HG03460 (cell line): ENCODE measurements around the gene DLX2.
"Not testable (repeated sequence)": the region's sequence is repeated elsewhere in the genome, so short reads cannot be mapped to it uniquely, and the experiment has no call there.

Source experiments
- ATAC-seq: cut with Tn5 transposase; IDR thresholded peaks from one replicate; pipeline ENCODE4 v1.9.1; 2021; ENCODE audit not compliant: unreplicated experiment

Gene DLX2

GRCh38 chr2:172083628-172084394 lies 18.9 kb downstream of the DLX2 start:
- ATAC-seq: no peak

DNA sequence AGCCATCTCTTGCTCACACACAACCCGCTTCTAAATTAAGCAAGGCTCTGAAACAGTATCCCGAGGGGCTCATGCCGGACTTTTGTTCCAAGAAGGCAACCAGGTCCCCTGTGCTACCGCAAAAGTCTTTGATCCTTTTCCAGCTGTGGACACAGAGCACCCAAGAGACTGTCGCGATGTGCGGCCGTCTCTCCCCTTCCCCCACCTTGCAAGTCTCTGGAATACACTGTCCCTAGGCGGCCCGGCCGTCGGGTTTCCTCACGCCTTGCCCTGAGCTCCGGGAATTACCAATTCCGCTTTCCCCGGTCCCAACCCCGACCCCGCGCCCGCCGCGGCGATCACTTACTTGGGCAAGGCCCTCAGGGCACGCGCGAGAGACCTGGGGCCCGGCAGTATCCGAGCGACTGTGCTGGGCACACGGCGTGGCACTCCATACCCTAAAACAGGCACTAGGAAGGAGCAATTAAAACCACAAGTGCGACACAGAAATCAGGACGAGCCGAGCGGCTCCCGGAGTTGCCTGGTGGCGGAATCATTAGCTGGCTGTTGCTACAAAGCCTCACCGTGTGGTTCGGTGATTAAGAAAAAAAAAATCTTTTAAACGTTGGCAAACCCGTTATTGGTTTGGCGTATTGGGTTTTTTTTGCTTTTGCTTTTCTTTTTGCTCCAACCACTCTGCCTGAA lies 19.6 kb downstream of the DLX2 start:
- ATAC-seq: no peak

DNA sequence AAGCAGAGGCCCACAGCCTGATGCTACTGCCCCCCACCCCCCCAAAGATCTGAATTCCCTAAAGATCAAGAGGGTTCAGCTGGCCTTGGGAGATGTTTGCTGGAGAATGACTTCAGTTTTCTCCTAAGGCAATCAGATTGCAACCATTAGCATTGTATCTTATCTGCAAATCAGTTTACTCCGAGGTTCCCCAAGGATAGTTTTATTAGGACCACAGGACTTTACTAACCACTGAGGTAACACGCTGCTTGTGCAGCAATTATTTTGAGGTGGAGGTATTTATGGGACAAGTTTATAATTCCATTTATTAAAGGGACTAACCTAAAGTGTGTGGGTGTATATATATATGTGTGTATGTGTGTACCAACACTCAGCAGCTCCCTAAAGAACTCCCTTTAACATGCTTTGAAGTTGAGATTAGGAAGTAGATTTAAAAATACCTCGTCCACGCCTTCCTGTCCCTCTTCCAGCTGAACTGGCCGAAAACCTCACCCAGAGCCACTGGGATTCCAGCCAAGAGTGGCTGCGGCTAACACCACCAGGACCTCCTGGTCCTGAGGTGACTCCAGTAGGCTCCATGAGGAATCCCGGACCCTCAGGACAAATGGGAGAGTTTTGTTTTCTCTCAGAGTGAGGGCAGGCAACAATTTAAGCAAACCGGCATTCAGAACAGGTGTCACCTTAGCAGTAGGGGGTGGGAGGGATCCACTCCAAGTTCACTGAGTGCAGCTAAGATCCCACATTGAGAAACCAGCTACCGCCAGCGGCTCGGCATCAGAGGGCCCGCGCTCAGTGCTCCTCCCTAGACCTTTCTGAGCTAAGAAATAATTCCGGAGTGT lies 20.4 kb downstream of the DLX2 start:
- no peak for ATAC-seq

GRCh38 chr2:172081221-172082022 lies 21.3 kb downstream of the DLX2 start:
- no peak for ATAC-seq

GRCh38 chr2:172080641-172081220 lies 22.0 kb downstream of the DLX2 start:
- ATAC-seq: no peak

- ATAC-seq: no peak
Observed at GRCh38 chr2:172079838-172080640, 22.7 kb downstream of the DLX2 start.

DNA sequence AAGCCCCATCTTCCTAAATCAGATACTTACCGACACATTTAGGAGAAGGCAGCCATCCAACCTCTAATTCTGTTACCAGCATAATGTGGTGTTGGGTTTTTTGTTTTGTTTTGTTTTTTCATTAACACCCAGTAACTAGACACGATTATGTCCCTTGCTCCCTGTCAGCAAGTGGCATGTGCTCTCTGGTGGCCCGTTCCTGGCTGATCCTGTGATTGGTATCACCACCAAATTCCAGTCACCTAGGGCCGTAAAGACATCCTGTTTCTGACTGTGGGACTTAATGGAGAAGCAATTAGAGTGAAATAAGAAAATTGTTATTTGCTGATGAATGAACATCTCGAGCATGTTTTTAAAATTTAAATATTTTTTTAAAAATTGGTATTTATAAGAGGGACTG lies 23.3 kb downstream of the DLX2 start:
- no peak for ATAC-seq

DNA sequence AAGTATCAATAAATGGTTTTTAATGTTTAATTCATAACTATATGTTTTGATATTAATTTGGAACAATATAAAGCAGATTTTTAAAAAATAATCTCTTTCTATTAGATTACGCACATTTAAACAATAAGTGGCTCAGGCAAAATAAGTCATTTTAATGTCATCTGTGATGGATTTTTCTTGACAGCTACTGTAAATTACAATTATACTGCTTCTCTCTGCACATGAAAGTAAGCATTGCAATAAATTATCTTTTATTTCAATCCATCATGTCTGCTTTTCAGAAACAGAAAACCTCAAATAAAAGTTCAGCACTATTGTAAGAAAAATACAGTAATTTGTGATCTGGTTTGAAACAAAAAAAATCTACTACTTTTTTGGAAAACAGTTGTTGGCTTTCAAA lies 28.4 kb downstream of the DLX2 start:
- ATAC-seq: no peak

DNA sequence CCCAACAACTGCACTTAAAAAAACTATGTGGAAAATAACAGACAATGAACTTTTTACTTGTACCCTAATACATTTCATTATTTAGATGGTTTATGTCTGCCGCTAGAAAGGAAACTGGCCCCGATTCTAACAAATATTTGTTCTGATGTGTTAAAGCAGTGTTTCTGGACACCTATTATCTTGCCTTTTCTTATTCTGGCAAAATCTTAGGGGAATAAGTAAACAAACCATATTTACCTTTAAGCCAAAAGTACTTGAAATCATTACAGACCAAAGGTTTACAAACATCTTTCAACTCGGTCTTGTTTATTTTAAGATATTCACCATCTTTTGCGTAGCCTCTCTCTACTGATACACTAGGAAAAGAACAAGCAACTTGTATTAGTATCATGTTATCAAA lies 29.2 kb downstream of the DLX2 start:
- ATAC-seq: no peak

- no peak for ATAC-seq
Observed at GRCh38 chr2:172072706-172073105, 30.0 kb downstream of the DLX2 start.

GRCh38 chr2:172072303-172072702 lies 30.4 kb downstream of the DLX2 start:
- ATAC-seq: no peak

DNA sequence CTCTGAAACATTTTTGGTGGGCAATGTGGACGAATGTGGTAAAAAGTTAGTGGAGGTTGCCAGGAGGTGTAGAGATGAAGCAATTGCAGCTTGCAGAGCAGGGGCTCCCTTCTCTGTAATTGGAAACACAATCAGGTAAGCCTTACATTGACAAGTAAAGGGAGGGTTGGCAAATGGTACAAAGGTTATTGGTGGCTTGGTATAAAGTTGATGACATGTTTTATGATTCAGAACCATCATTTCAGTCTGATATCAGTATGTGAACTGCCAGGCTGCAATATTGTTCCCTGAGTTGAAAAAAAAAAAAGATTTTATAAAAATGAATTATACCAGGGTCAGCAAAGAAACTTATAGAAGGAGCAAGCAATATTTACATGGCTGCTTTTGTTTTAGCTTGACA lies 31.8 kb downstream of the DLX2 start:
- no peak for ATAC-seq

GRCh38 chr2:172067905-172068304 lies 34.8 kb downstream of the DLX2 start:
- ATAC-seq: not testable (repeated sequence)

- ATAC-seq: no peak
Observed at GRCh38 chr2:172066394-172066886, 36.3 kb downstream of the DLX2 start.

GRCh38 chr2:172065111-172065510 lies 37.6 kb downstream of the DLX2 start:
- no peak for ATAC-seq

DNA sequence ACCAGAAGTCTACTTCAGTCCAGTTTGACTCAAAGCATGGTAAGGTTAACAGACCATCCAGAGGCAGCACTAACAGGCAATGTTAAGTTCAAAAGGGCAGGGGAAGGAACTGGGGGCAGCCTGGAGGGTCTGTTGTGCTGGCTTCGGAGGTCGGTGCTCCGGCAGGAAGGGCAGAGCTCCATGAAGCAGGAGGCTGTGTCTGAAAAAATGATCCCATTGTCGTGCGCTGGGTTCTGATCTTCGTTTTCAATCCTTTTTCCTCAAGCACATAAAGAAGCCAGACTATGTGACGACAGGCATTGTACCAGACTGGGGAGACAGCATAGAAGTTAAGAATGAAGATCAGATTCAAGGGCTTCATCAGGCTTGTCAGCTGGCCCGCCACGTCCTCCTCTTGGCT lies 39.3 kb downstream of the DLX2 start:
- ATAC-seq: no peak

- ATAC-seq: no peak
Observed at GRCh38 chr2:172062402-172063004, 40.2 kb downstream of the DLX2 start.

DNA sequence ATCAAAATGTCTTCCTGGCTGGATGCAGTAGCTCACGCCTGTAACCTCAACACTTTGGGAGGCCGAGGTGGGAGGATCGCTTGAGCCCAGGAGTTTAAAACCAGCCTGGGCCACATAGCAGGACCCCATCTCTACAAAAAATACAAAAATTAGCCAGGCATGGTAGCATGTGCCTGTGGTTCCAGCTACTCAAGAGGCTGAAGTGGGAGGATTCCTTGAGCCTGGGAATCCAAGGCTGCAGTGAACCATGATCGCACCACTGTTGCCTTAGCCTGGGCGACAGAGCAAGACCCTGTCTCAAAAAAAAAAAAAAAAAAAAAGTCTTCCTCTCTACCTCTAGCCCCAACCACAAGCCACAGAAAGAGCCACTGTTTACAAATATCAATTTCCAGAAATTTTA lies 42.6 kb downstream of the DLX2 start:
- ATAC-seq: not testable (repeated sequence)

DNA sequence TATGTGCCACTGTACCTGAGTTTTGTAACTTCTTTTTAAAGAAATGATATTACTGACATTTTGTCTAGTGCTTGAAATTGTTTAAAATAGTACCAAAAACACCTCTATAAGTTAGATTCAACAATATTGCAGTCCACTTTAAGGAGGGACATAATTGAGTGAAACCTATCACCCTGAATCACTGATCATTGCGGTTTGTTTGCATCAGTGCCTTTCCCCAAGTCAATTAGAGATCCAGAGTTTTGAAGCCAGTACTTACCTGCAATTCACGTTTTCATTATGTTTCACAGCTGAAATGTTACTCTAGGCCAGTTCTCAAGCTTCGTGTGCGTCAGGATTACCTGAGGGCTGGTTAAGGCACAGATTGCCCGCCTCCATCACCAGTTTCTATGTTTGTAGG lies 44.0 kb downstream of the DLX2 start:
- ATAC-seq: no peak
